ENCODE results near the gene PTCHD1.

The PTCHD1 gene

GRCh38 chrX:23364416-23364815 is 29.8 kb downstream of the PTCHD1 start:
- no peak for FAIRE-seq

- no peak for FAIRE-seq
Measured at GRCh38 chrX:23365541-23365940, 30.9 kb downstream of the PTCHD1 start.

- FAIRE-seq = no peak
Measured at GRCh38 chrX:23366914-23367313, 32.3 kb downstream of the PTCHD1 start.

- no peak for FAIRE-seq
Measured at GRCh38 chrX:23369027-23369426, 34.4 kb downstream of the PTCHD1 start.

GRCh38 chrX:23372220-23372902 is 37.7 kb downstream of the PTCHD1 start:
- FAIRE-seq = no peak

GRCh38 chrX:23373129-23373804 is 38.6 kb downstream of the PTCHD1 start:
- no peak for FAIRE-seq

- FAIRE-seq = no peak
Measured at GRCh38 chrX:23374291-23374690, 39.6 kb downstream of the PTCHD1 start.

- FAIRE-seq = no peak
Measured at GRCh38 chrX:23376581-23376980, 41.9 kb downstream of the PTCHD1 start.

- no peak for FAIRE-seq
Measured at GRCh38 chrX:23380581-23380980, 45.9 kb downstream of the PTCHD1 start.

- no peak for FAIRE-seq
Measured at GRCh38 chrX:23381099-23382087, 46.7 kb downstream of the PTCHD1 start.

GRCh38 chrX:23382572-23382971 is 47.9 kb downstream of the PTCHD1 start:
- no peak for FAIRE-seq

GRCh38 chrX:23383411-23383810 is 48.8 kb downstream of the PTCHD1 start:
- no peak for FAIRE-seq

- FAIRE-seq = no peak
Measured at GRCh38 chrX:23385242-23385641, 50.6 kb downstream of the PTCHD1 start.

- FAIRE-seq = no peak
Measured at GRCh38 chrX:23386260-23386659, 51.6 kb downstream of the PTCHD1 start.

- no peak for FAIRE-seq
Measured at GRCh38 chrX:23386726-23387125, 52.1 kb downstream of the PTCHD1 start.

GRCh38 chrX:23387550-23388184 is 53.0 kb downstream of the PTCHD1 start:
- no peak for FAIRE-seq

GRCh38 chrX:23389196-23389792 is 54.6 kb downstream of the PTCHD1 start:
- FAIRE-seq = no peak

GRCh38 chrX:23390979-23391378 is 56.3 kb downstream of the PTCHD1 start:
- no peak for FAIRE-seq

GRCh38 chrX:23392195-23392594 is 57.5 kb downstream of the PTCHD1 start:
- no peak for FAIRE-seq

- FAIRE-seq = no peak
Measured at GRCh38 chrX:23394421-23394820, 59.8 kb downstream of the PTCHD1 start.

GRCh38 chrX:23396263-23396662 is 61.6 kb downstream of the PTCHD1 start:
- no peak for FAIRE-seq

GRCh38 chrX:23398570-23398969 is 63.9 kb downstream of the PTCHD1 start:
- FAIRE-seq = no peak

- no peak for FAIRE-seq
Measured at GRCh38 chrX:23403849-23404248, 69.2 kb downstream of the PTCHD1 start.

All from TTC549 (cell line).